C4-2B (cell line): ENCODE results near the gene NECTIN2.

Experiments used
- ZFX ChIP-seq: fragments of 450-650 bp; IDR thresholded peaks from 2 replicates; pipeline ENCODE4 v1.6.1; 2017
- TF ChIP-seq, protein P1 (sequence below): fragments of 450-650 bp; conservative IDR thresholded peaks from 2 replicates; pipeline ENCODE4 v1.5.1; 2017; ENCODE audit warnings: mild to moderate bottlenecking

DNA sequence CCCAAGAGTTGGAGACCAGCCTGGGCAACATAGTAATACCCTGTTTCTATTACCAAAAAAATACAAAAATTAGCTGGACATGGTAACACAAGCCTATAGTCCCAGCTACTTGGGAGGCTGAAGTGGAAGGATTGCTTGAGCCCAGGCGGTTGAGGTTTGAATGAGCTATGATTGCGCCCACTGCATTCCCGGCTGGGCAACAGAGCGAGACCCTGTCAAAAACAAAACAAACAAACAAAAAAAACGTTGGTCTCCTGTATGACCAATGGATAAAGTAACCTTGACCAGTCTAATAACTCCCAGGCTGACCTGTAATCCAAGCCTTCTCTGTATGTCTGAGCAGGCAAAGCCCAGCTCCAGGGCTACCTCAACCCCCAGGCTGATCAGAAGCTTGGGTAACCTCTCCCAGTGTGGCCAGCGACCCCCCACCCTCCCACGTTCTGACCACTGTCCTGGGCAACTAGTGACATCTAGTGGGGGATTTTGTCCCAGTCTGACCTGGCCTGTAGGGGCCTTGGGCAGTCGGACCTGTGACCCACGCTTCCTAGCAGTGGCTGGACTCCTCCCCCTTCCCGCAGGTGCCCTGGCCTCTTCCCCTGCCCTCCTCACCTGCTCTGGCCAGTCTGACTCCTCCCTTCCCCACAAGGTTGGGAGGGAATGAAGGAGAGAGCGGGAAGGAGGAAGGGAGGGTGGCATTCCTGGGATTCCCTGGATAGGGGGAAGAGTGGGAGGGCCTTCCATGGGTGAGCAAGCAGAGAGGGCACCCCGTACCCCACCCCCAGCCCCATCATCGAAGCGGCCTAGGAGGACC, 38.2 kb upstream of the NECTIN2 start:
- TF ChIP-seq, protein P1, sequence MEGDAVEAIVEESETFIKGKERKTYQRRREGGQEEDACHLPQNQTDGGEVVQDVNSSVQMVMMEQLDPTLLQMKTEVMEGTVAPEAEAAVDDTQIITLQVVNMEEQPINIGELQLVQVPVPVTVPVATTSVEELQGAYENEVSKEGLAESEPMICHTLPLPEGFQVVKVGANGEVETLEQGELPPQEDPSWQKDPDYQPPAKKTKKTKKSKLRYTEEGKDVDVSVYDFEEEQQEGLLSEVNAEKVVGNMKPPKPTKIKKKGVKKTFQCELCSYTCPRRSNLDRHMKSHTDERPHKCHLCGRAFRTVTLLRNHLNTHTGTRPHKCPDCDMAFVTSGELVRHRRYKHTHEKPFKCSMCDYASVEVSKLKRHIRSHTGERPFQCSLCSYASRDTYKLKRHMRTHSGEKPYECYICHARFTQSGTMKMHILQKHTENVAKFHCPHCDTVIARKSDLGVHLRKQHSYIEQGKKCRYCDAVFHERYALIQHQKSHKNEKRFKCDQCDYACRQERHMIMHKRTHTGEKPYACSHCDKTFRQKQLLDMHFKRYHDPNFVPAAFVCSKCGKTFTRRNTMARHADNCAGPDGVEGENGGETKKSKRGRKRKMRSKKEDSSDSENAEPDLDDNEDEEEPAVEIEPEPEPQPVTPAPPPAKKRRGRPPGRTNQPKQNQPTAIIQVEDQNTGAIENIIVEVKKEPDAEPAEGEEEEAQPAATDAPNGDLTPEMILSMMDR = peak; percentile 41
- TF ChIP-seq ZFX = no peak
